Left ventricle myocardium inferior (tissue), 1 donor: ENCODE measurements around the gene NR3C2. TPM values are rescaled to one million over a fixed set of nuclear protein-coding genes. Genes with fewer than 3 reads are reported as not detected.

Experiments
- DNase-seq: peaks from one replicate; pipeline ENCODE4 v3.0.0-alpha.2; 2020
- H3K27ac ChIP-seq: fragments of 200-600 bp; replicated peaks from 2 replicates; pipeline ENCODE4 v1.8.0; 2021
- H3K27me3 ChIP-seq: fragments of 200-600 bp; 2 replicates; pipeline ENCODE4 v1.8.0; 2021; ENCODE audit warnings: low read depth
- H3K36me3 ChIP-seq: fragments of 200-600 bp; 2 replicates; pipeline ENCODE4 v1.8.0; 2021
- H3K4me1 ChIP-seq: fragments of 200-600 bp; 2 replicates; pipeline ENCODE4 v1.8.0; 2021
- H3K4me3 ChIP-seq: fragments of 200-600 bp; 2 replicates; pipeline ENCODE4 v1.8.0; 2021; ENCODE audit warnings: mild to moderate bottlenecking, moderate library complexity
- H3K9me3 ChIP-seq: fragments of 200-600 bp; replicated peaks from 2 replicates; pipeline ENCODE4 v1.8.0; 2021
- intact Hi-C: fragments of 100-400 bp; cut with micrococcal nuclease; formaldehyde crosslinking; loops from one replicate; pipeline ENCODE4 v1.11.0; 2022
- total RNA-seq: library from RNA; stranded (reverse); fragmentation: NEBNext Ultra II Directional; extraction: Animal tissue kit (Norgen Biotek cat#: 25700); gene quantifications from one replicate; pipeline ENCODE4 v1.2.1, GENCODE V29; 2021
- TF ChIP-seq, protein P1 (sequence below): fragments of 200-600 bp; IDR thresholded peaks from 2 replicates; pipeline ENCODE4 v1.8.0; 2021; ENCODE audit warnings: antibody characterized with exemption, mild to moderate bottlenecking, borderline replicate concordance
- donor health status: DM: no; HTN: yes; CAD: no; lungs with severe emphysema.

The NR3C2 gene
- total RNA-seq, 1 donor from 2014 or later = 23.9 TPM

DNA sequence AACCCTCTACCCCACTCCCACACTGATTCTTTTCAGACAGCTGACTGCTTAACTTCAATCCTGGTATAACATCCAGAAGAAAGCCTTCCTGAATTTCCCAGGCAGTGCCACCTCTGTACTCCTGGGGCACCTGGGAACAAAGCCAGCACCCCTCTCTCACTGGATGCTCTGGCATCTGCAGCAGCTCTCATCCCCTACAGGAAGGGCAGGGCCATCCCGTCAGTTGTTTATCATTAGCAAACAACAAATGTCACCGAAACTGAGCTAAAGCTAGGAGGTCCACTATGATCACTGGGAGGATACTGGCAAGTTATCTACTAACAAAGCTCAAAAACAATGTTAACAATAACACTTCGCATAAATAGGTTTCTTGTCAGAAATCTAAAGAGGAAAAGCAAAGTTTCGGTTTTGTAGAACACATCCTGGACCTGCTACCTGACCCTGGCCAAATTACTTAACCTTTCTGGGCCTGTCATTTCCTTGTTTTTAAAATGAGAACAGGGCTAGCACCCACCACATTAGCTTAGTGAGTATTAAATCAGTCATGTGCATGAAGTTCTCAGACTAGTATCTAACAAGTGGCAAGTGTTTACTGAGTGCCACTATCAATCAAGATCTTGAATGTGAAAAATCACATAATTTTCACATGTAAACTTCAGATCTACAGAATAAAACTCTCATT is 86.6 kb downstream of the NR3C2 start:
- Histone ChIP-seq H3K27ac (peak overlapping the region; percentile 61), H3K36me3 (no peaks in the 10 kb centered on the region), H3K27me3 (no peaks in the 10 kb centered on the region), H3K4me1 (peaks cover 27% of the 10 kb centered on the region), H3K9me3 (no peaks in the 10 kb centered on the region), H3K4me3 (peak overlapping the region; percentile 26)
- intact Hi-C loops = no loop called here
- no peak for DNase-seq
- TF ChIP-seq, protein P1, sequence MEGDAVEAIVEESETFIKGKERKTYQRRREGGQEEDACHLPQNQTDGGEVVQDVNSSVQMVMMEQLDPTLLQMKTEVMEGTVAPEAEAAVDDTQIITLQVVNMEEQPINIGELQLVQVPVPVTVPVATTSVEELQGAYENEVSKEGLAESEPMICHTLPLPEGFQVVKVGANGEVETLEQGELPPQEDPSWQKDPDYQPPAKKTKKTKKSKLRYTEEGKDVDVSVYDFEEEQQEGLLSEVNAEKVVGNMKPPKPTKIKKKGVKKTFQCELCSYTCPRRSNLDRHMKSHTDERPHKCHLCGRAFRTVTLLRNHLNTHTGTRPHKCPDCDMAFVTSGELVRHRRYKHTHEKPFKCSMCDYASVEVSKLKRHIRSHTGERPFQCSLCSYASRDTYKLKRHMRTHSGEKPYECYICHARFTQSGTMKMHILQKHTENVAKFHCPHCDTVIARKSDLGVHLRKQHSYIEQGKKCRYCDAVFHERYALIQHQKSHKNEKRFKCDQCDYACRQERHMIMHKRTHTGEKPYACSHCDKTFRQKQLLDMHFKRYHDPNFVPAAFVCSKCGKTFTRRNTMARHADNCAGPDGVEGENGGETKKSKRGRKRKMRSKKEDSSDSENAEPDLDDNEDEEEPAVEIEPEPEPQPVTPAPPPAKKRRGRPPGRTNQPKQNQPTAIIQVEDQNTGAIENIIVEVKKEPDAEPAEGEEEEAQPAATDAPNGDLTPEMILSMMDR = no peak

DNA sequence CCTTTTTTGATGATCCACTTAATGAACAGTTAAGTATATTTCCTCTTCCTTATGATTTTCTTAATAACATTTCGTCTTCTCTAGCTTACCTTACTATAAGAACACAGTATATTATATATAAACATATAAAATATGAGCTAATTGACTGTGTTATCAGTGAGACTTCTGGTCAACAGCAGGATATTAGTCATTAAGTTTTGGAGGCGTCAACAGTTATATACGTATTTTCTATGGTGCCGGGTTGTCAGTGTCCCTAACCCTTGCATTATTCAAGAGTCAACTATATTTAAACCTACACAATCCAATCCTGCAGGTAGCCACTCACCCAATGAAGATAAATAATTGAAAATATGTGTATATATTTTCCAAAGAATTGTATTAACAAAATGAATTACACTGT is 88.0 kb downstream of the NR3C2 start:
- peaks cover 23% of the 10 kb centered on the region for H3K4me1 ChIP-seq
- intact Hi-C loops = no loop called here
- DNase-seq = no peak

DNA sequence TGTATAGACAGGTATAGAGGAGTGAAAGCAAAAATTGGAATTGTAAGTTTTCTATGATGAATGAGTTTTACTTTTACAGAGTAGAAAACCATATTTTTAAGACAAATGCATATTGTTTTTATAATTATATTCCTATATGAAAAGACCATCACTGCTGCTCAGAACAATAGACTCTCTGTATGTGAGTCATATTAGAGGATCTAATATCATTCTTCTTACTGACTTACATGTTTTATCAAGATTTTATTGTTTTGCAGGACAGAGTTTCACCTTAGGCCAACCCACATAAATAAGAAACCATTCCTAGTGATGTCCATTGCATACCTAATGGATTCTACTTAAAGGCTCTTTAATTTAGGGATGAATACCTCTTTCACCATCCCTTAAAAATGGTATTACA is 88.6 kb downstream of the NR3C2 start:
- TF ChIP-seq, protein P1 = no peak
- Histone ChIP-seq H3K4me3 (no peak overlapping the region), H3K27ac (no peak overlapping the region), H3K9me3 (no peaks in the 10 kb centered on the region), H3K4me1 (peaks cover 23% of the 10 kb centered on the region), H3K27me3 (no peaks in the 10 kb centered on the region), H3K36me3 (no peaks in the 10 kb centered on the region)
- intact Hi-C loops = no loop called here
- no peak for DNase-seq

More for the DNA sequence above, 88.0 kb downstream of the NR3C2 start:
- Histone ChIP-seq H3K4me3 (no peak overlapping the region), H3K27me3 (no peaks in the 10 kb centered on the region), H3K9me3 (no peaks in the 10 kb centered on the region), H3K36me3 (no peaks in the 10 kb centered on the region), H3K27ac (no peak overlapping the region)
- TF ChIP-seq, protein P1 = no peak

DNA sequence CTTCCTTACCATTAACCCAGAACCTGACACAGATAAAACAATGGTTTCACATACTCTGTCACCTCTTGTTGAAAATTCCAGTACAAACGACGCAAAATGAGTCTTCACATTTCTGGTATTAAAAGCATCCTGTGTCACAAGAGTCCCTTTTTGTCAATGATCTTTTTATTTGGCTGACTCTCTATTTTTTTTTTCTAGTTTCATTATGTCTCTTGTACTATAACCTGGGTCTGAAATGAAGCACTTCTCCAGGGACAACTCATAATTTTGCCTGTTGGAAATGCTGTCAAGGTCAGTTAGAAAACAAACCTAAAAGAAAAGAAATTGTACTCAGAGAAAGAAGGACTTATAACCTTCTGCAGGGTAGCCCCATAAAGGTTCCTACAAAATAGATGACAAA is 93.1 kb downstream of the NR3C2 start:
- Histone ChIP-seq H3K27me3 (no peaks in the 10 kb centered on the region), H3K27ac (no peak overlapping the region), H3K4me1 (peaks cover 35% of the 10 kb centered on the region), H3K36me3 (no peaks in the 10 kb centered on the region), H3K9me3 (no peaks in the 10 kb centered on the region), H3K4me3 (no peak overlapping the region)
- TF ChIP-seq, protein P1 = no peak
- intact Hi-C loops = no loop called here
- DNase-seq = no peak

DNA sequence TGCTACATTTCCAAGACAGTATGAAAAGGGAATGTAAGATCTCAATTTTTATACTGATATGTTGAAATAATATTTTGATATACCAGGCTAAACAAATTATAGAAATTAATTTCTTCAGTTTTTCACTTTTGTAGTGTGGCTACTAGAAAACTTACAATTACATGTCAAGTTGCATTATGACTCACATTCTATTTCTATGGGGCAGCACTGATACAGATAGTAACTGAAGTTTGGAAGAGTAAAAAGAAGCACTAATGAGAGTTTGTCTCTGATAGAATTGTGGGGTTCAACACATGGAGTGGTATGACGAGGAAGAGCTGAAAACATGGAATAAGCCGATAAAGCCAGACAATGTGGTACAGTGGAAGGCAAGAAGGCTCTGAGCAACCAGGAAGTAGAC is 95.6 kb downstream of the NR3C2 start:
- TF ChIP-seq, protein P1 = no peak
- no peak for DNase-seq
- Histone ChIP-seq H3K27me3 (no peaks in the 10 kb centered on the region), H3K9me3 (no peaks in the 10 kb centered on the region), H3K36me3 (no peaks in the 10 kb centered on the region), H3K27ac (no peak overlapping the region), H3K4me3 (no peak overlapping the region), H3K4me1 (peaks cover 57% of the 10 kb centered on the region)
- intact Hi-C loops = no loop called here
